Activated naive CD4-positive, alpha-beta T cell treated with anti-CD3 and anti-CD28 coated beads, Interleukin-2, amount 50 U/mL, for 72 hours (primary cell): ENCODE results near the gene FANCI. TPM values are rescaled to one million over a fixed set of nuclear protein-coding genes. Genes with fewer than 3 reads are reported as not detected.

Experiments
- ATAC-seq, 2 donors: fragments of 150-1000 bp; cut with Tn5 transposase; 2 replicates each; pipeline ENCODE4 v1.10.0; 2021; ENCODE audit warnings: mild to moderate bottlenecking in 2 of 2, moderate library complexity in 2 of 2
- DNase-seq, 2 donors: peaks; one replicate each; pipeline ENCODE4 v3.0.0; 2021 to 2022; ENCODE audit warnings: low spot score in 2 of 2
- H3K27ac Mint-ChIP-seq, 2 donors: one replicate each; pipeline ENCODE4 v1.8.0; 2022; ENCODE audit warnings: mild to moderate bottlenecking in 2 of 2, mixed read lengths in 2 of 2
- H3K36me3 Mint-ChIP-seq, 2 donors: one replicate each; pipeline ENCODE4 v1.8.0; 2022; ENCODE audit warnings: mixed read lengths in 2 of 2
- H3K9me3 Mint-ChIP-seq, 2 donors: one replicate each; pipeline ENCODE4 v1.8.0; 2022; ENCODE audit warnings: mixed read lengths in 2 of 2
- total RNA-seq, 2 donors: library from RNA; stranded (reverse); gene quantifications; one replicate each; pipeline ENCODE4 v1.2.3, GENCODE V29; 2022

FANCI gene
- total RNA-seq, 2 donors from 2014 or later: 255 to 290 TPM

GRCh38 chr15:89358755-89359439 is 115.1 kb downstream of the FANCI start:
- no peaks in the 10 kb centered on the region for H3K9me3 Mint-ChIP-seq
- no peaks in the 10 kb centered on the region for H3K36me3 Mint-ChIP-seq
- H3K27ac Mint-ChIP-seq: peak overlapping the region in 1 of 2 donors; percentile 16
- ATAC-seq (peak; percentile 89 to 91), DNase-seq (peak; percentile 86 to 88)

GRCh38 chr15:89359471-89360293 is 115.9 kb downstream of the FANCI start:
- ATAC-seq: no peak
- DNase-seq: no peak
- H3K27ac Mint-ChIP-seq: no peak overlapping the region
- no peaks in the 10 kb centered on the region for H3K9me3 Mint-ChIP-seq
- H3K36me3 Mint-ChIP-seq: no peaks in the 10 kb centered on the region

- DNase-seq (no peak), ATAC-seq (no peak)
- Mint-ChIP-seq H3K36me3 (no peaks in the 10 kb centered on the region), H3K9me3 (no peaks in the 10 kb centered on the region), H3K27ac (no peak overlapping the region)
Observed at GRCh38 chr15:89360294-89360971, 116.7 kb downstream of the FANCI start.

GRCh38 chr15:89361451-89362202 is 117.8 kb downstream of the FANCI start:
- Mint-ChIP-seq H3K27ac (no peak overlapping the region), H3K36me3 (no peaks in the 10 kb centered on the region), H3K9me3 (no peaks in the 10 kb centered on the region)
- ATAC-seq: peak; percentile 11 to 36
- DNase-seq: peak in 1 of 2 donors; percentile 72

- Mint-ChIP-seq H3K9me3 (no peaks in the 10 kb centered on the region), H3K27ac (no peak overlapping the region), H3K36me3 (no peaks in the 10 kb centered on the region)
- DNase-seq (no peak), ATAC-seq (no peak)
Observed at GRCh38 chr15:89362203-89363101, 118.7 kb downstream of the FANCI start.

- no peak for ATAC-seq
- no peaks in the 10 kb centered on the region for H3K9me3 Mint-ChIP-seq
- DNase-seq: no peak
Observed at GRCh38 chr15:89363133-89363532, 119.4 kb downstream of the FANCI start.

GRCh38 chr15:89363770-89364169 is 120.0 kb downstream of the FANCI start:
- no peak for DNase-seq
- no peaks in the 10 kb centered on the region for H3K9me3 Mint-ChIP-seq
- H3K27ac Mint-ChIP-seq: no peak overlapping the region
- no peak for ATAC-seq
- no peaks in the 10 kb centered on the region for H3K36me3 Mint-ChIP-seq

More at GRCh38 chr15:89363133-89363532, 119.4 kb downstream of the FANCI start:
- no peaks in the 10 kb centered on the region for H3K36me3 Mint-ChIP-seq
- no peak overlapping the region for H3K27ac Mint-ChIP-seq

- Mint-ChIP-seq H3K36me3 (no peaks in the 10 kb centered on the region), H3K27ac (no peak overlapping the region), H3K9me3 (no peaks in the 10 kb centered on the region)
- DNase-seq (no peak), ATAC-seq (no peak)
Observed at GRCh38 chr15:89364341-89364740, 120.6 kb downstream of the FANCI start.

GRCh38 chr15:89364741-89365450 is 121.1 kb downstream of the FANCI start:
- DNase-seq: no peak
- Mint-ChIP-seq H3K27ac (no peak overlapping the region), H3K36me3 (no peaks in the 10 kb centered on the region)

GRCh38 chr15:89365462-89366065 is 121.8 kb downstream of the FANCI start:
- no peak for ATAC-seq
- DNase-seq: no peak
- Mint-ChIP-seq H3K9me3 (no peaks in the 10 kb centered on the region), H3K36me3 (no peaks in the 10 kb centered on the region), H3K27ac (no peak overlapping the region)

More at GRCh38 chr15:89364741-89365450, 121.1 kb downstream of the FANCI start:
- ATAC-seq: no peak
- H3K9me3 Mint-ChIP-seq: no peaks in the 10 kb centered on the region

Other genes with a start within 250 kb of the FANCI start
- 10 to 100 TPM; 44.9 to 52.3 TPM for gene ABHD2, start 155.5 kb upstream of the FANCI start, total RNA-seq
- not detected for gene RLBP1, start 22.4 kb upstream of the FANCI start, total RNA-seq
- gene POLG, start 90.8 kb downstream of the FANCI start, total RNA-seq: 10 to 100 TPM; 76.1 to 83.7 TPM